Panc1 (cell line): Measurements from ENCODE around the gene GJA1.

Experiments used
- POLR2AphosphoS5 ChIP-seq: IDR thresholded peaks from 2 replicates; pipeline ENCODE4 v1.6.1; 2012; ENCODE audit warnings: mild to moderate bottlenecking, low read depth, low read length, moderate library complexity
- TF ChIP-seq, protein P1 (sequence below): fragments of 450-650 bp; IDR thresholded peaks from 2 replicates; pipeline ENCODE4 v1.5.1; 2017; ENCODE audit warnings: mild to moderate bottlenecking

DNA sequence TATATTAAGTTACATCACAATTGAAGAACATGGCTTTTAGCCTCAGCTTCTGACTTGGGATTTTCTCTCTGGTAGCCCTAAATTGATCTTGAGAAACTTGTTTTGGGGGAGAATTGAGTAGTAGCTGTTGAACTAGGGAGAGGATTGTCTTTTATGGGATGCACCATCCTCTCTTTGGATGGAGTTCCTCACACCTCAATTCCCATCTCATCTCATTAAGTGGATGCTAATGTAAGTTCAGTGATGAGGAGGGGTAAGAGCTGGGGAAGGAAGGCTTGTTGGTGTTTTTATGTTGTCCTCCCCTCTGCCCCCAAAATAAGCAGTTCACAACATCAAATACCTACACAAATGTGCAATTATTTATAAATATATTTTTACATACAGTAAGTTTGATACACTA lies 4.0 kb downstream of the GJA1 start:
- TF ChIP-seq, protein P1, sequence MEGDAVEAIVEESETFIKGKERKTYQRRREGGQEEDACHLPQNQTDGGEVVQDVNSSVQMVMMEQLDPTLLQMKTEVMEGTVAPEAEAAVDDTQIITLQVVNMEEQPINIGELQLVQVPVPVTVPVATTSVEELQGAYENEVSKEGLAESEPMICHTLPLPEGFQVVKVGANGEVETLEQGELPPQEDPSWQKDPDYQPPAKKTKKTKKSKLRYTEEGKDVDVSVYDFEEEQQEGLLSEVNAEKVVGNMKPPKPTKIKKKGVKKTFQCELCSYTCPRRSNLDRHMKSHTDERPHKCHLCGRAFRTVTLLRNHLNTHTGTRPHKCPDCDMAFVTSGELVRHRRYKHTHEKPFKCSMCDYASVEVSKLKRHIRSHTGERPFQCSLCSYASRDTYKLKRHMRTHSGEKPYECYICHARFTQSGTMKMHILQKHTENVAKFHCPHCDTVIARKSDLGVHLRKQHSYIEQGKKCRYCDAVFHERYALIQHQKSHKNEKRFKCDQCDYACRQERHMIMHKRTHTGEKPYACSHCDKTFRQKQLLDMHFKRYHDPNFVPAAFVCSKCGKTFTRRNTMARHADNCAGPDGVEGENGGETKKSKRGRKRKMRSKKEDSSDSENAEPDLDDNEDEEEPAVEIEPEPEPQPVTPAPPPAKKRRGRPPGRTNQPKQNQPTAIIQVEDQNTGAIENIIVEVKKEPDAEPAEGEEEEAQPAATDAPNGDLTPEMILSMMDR = no peak
- TF ChIP-seq POLR2AphosphoS5 = no peak
